Spinal cord (tissue), 10 donors: ENCODE data around the gene APOL4. TPM values are rescaled to one million over a fixed set of nuclear protein-coding genes. Genes with fewer than 3 reads are reported as not detected.
A peak's percentile ranks its signal among the peaks of the same experiment; 100 is the strongest.
"Not testable (repeated sequence)": the region's sequence is repeated elsewhere in the genome, so short reads cannot be mapped to it uniquely, and the experiment has no call there.

Experiments
- DNase-seq, 6 donors: peaks; one replicate each; pipeline versions ENCODE4 v3.0.0 to v3.0.0-alpha.2; 2013 to 2015; ENCODE audit warnings: low spot score in 6 of 6, low read depth in 4 of 6
- H3K27ac ChIP-seq: one replicate; pipeline ENCODE4 v1.5.1; 2013; ENCODE audit warnings: low read depth, low read length, control low read depth
- H3K27me3 ChIP-seq: one replicate; pipeline ENCODE4 v1.6.1; 2013; ENCODE audit warnings: low read length; ENCODE audit not compliant: control insufficient read depth, insufficient read depth
- H3K36me3 ChIP-seq: one replicate; pipeline ENCODE4 v1.6.1; 2013; ENCODE audit warnings: low read length; ENCODE audit not compliant: control insufficient read depth, insufficient read depth
- H3K4me1 ChIP-seq: one replicate; pipeline ENCODE4 v1.6.1; 2013; ENCODE audit warnings: low read length; ENCODE audit not compliant: control insufficient read depth, insufficient read depth
- H3K4me3 ChIP-seq: one replicate; pipeline ENCODE4 v1.5.1; 2013; ENCODE audit warnings: low read depth, low read length, control low read depth
- H3K9me3 ChIP-seq: one replicate; pipeline ENCODE4 v1.6.1; 2013; ENCODE audit warnings: low read length; ENCODE audit not compliant: control insufficient read depth, insufficient read depth
- WGBS: methylation state at CpG from one replicate; pipeline ENCODE4 v1.1.5; 2013; ENCODE audit warnings: missing lambda C conversion rate; ENCODE audit not compliant: insufficient coverage; 5-methylcytosine and 5-hydroxymethylcytosine counted together
- long read RNA-seq, 4 donors: transcript quantifications; one replicate each; lab custom pipeline, GENCODE V29; 2026
- polyA plus RNA-seq, 2 donors: library from polyadenylated mRNA; unstranded; fragments of 120-200 nt; gene quantifications; one replicate each; pipeline ENCODE4 v1.2.1, GENCODE V29; 2013; ENCODE audit not compliant: insufficient read length in 2 of 2
- total RNA-seq, 2 donors: library from RNA; depleted of rRNA in 1 of 2; stranded (reverse); fragments of 120-200 nt in 1 of 2; fragments of >200 nt in 1 of 2; gene quantifications; one replicate each; pipeline versions ENCODE4 v1.2.3 to v1.2.4, GENCODE V29; 2013 to 2014
- donor health status: healthy.

Gene APOL4, protein sequence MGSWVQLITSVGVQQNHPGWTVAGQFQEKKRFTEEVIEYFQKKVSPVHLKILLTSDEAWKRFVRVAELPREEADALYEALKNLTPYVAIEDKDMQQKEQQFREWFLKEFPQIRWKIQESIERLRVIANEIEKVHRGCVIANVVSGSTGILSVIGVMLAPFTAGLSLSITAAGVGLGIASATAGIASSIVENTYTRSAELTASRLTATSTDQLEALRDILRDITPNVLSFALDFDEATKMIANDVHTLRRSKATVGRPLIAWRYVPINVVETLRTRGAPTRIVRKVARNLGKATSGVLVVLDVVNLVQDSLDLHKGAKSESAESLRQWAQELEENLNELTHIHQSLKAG
- total RNA-seq (10 to 100 TPM; 10.8 to 28.5 TPM), polyA plus RNA-seq (1 to 10 TPM; 4.1 to 9.2 TPM)
- long read RNA-seq, donor 1, result 0 reads
- long read RNA-seq, donor 2, result 0 reads
- long read RNA-seq, donor 3, result 0 reads
- long read RNA-seq, donor 4, result 0 reads

DNA sequence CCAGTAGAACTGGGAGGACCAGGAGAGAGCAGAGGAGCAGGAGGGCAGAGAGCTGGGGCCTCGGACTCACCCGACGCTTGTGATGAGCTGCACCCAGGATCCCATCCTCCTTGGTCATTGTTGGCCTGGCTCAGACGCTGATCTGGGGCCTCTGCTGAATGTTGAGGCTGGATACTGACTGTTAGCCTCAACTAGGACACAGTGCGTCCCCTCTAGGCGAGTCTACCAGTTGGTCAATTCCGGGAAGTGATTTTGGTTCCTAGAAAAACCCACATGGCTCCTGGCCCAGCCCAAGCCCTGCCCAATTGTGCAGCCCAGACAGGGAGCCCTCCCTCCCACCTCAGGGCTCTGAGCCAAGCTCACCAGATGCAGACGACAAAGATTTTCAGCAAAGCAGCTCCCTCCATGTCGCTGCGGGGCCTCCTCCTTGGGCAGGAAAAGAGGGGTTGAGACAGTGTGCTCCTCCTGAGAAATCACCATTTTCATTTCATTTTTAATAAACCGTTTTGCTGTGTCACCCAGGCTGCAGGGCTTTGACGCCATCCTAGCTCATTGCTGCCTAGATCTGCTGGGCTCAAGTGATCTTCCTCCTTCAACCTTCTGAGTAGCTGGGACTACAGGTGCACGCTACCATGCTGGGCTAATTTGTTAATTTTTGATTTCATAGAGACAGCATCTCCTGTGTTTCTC is at the start of gene APOL4:
APOL4 (minus strand) TSS at position 180 of the 690 bp plus-strand sequence; CDS start at position 105, 75 bp downstream.
- whole genome bisulfite sequencing, result 55% methylated on average over 9 of the region's 13 CpGs
- Histone ChIP-seq H3K9me3 (no peaks in the 10 kb centered on the region), H3K36me3 (no peaks in the 10 kb centered on the region), H3K4me1 (peaks cover 30% of the 10 kb centered on the region), H3K27me3 (no peaks in the 10 kb centered on the region), H3K4me3 (peak within 1 kb of the TSS; percentile 18), H3K27ac (peak within 1 kb of the TSS; percentile 75)
- DNase-seq, result peak in 3 of 6 donors; percentile 39 to 90 (median 76)

- not testable (repeated sequence) for H3K27me3 ChIP-seq, H3K27ac ChIP-seq, H3K9me3 ChIP-seq, H3K4me3 ChIP-seq, DNase-seq, H3K36me3 ChIP-seq
- H3K4me1 ChIP-seq, result peaks cover 20% of the 10 kb centered on the region
- 69% methylated on average over 17 of the region's 24 CpGs for WGBS
These were observed 48.8 kb upstream of the APOL4 start for GRCh38 chr22:36250292-36250960.

- no CpG with 5 or more reads among the region's 2 CpGs for WGBS
These were observed 47.6 kb upstream of the APOL4 start for GRCh38 chr22:36249160-36249559.

DNA sequence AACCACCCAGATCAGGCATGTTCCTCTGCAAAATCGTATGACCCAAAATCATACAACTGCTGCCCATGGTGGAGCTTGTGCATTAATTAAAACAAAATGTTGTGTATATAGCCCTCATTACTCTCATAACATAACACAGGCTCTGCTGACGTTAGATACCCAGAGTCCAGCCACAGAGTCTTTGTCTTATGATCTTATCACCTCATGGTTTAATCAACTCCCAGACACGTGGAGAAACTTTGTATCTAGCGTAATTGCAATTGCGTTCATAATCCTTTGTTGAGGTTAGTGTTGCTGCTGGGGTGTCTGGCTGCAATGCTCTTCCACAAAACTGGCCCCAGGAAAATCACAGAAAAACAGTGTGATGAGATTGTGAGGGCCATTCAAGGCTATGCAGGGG is 46.3 kb upstream of the APOL4 start:
- H3K27me3 ChIP-seq, result no peaks in the 10 kb centered on the region
- H3K27ac ChIP-seq, result no peak overlapping the region
- WGBS, result 83% methylated on average over 1 of the region's 5 CpGs
- no peak for DNase-seq
- no peaks in the 10 kb centered on the region for H3K4me1 ChIP-seq
- H3K9me3 ChIP-seq, result no peaks in the 10 kb centered on the region
- no peak overlapping the region for H3K4me3 ChIP-seq
- H3K36me3 ChIP-seq, result no peaks in the 10 kb centered on the region

More at GRCh38 chr22:36249160-36249559, 47.6 kb upstream of the APOL4 start:
- no peak for DNase-seq
- Histone ChIP-seq H3K36me3 (no peaks in the 10 kb centered on the region), H3K4me1 (peaks cover 8% of the 10 kb centered on the region), H3K9me3 (no peaks in the 10 kb centered on the region), H3K4me3 (no peak overlapping the region), H3K27me3 (no peaks in the 10 kb centered on the region), H3K27ac (no peak overlapping the region)

DNA sequence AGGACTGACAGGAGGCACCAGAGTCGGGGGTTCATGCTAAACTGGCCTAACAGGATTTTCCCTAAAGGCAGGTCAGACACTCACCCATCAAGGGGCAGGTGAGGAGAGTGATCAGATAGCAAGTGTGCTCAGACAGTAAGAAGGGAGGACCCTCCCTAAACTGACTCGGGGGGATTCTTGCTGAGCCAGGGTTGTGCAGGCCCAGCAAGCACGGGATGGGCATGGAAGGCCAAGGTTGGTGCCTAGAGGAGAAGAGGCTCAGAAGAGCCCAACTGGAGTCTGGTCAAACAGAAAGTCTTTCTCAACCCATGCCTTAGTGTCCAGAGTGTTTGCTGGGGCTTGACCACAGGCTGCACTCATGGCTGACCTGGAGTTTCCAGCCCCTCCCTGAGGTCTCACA is 45.1 kb upstream of the APOL4 start:
- no peak overlapping the region for H3K4me3 ChIP-seq
- H3K27me3 ChIP-seq, result no peaks in the 10 kb centered on the region
- WGBS, result 89% methylated on average over 3 of the region's 3 CpGs
- no peaks in the 10 kb centered on the region for H3K36me3 ChIP-seq
- H3K4me1 ChIP-seq, result no peaks in the 10 kb centered on the region
- no peak for DNase-seq
- no peaks in the 10 kb centered on the region for H3K9me3 ChIP-seq
- H3K27ac ChIP-seq, result no peak overlapping the region

- Histone ChIP-seq H3K36me3 (no peaks in the 10 kb centered on the region), H3K27me3 (no peaks in the 10 kb centered on the region), H3K9me3 (no peaks in the 10 kb centered on the region), H3K4me3 (no peak overlapping the region), H3K4me1 (no peaks in the 10 kb centered on the region), H3K27ac (no peak overlapping the region)
- 100% methylated on average over 1 of the region's 4 CpGs for WGBS
- no peak for DNase-seq
These were observed 44.3 kb upstream of the APOL4 start for GRCh38 chr22:36245805-36246356.

GRCh38 chr22:36244522-36245391 is 43.1 kb upstream of the APOL4 start:
- Histone ChIP-seq H3K27me3 (no peaks in the 10 kb centered on the region), H3K4me3 (no peak overlapping the region), H3K27ac (no peak overlapping the region), H3K4me1 (peaks cover 2% of the 10 kb centered on the region), H3K36me3 (no peaks in the 10 kb centered on the region), H3K9me3 (no peaks in the 10 kb centered on the region)
- no peak for DNase-seq
- whole genome bisulfite sequencing, result 85% methylated on average over 5 of the region's 5 CpGs

DNA sequence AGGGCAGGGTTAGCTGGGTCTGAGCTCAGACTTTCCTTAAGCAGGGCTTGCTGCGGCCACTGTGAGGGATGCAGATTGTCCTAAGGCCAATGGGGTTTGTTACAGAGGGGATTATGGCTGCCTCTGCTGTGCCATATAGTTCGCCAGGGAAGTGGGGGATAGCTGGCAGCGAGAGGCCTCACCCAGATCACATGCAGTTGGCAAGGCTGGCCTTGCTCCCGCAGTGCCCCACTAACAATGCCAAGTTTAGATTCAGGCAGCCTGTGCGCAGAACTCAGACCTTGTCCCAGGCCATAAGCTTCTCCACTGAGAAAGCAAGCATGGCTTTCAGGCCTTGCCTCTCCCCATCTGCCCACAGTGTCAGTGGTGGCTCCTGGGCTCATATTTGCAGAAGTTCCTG is 42.4 kb upstream of the APOL4 start:
- no peaks in the 10 kb centered on the region for H3K9me3 ChIP-seq
- WGBS, result 80% methylated on average over 5 of the region's 5 CpGs
- H3K4me3 ChIP-seq, result no peak overlapping the region
- H3K27me3 ChIP-seq, result no peaks in the 10 kb centered on the region
- no peak overlapping the region for H3K27ac ChIP-seq
- peak in 1 of 6 donors; percentile 26 for DNase-seq
- no peaks in the 10 kb centered on the region for H3K36me3 ChIP-seq
- peaks cover 10% of the 10 kb centered on the region for H3K4me1 ChIP-seq
